Sigmoid colon (tissue), 7 donors: Measurements from ENCODE around the gene PGR. TPM values are rescaled to one million over a fixed set of nuclear protein-coding genes. Genes with fewer than 3 reads are reported as not detected.
"Not testable (repeated sequence)": the region's sequence is repeated elsewhere in the genome, so short reads cannot be mapped to it uniquely, and the experiment has no call there.

ENCODE experiments used
- DNase-seq: peaks from one replicate; pipeline ENCODE4 v3.0.0-alpha.2; 2019
- H3K27ac ChIP-seq, 4 donors: fragments of 200-600 bp; sonication (generic); one replicate each; pipeline ENCODE4 v1.5.1; 2016 to 2019; ENCODE audit warnings: mild to moderate bottlenecking in 1 of 4
- H3K27me3 ChIP-seq, 3 donors: fragments of 200-600 bp; sonication (generic); one replicate each; pipeline ENCODE4 v1.5.1; 2019; ENCODE audit warnings: mild to moderate bottlenecking in 1 of 3
- H3K36me3 ChIP-seq, 4 donors: fragments of 200-600 bp; sonication (generic); one replicate each; pipeline ENCODE4 v1.5.1; 2016 to 2019
- H3K4me1 ChIP-seq, 4 donors: fragments of 200-600 bp; sonication (generic); one replicate each; pipeline ENCODE4 v1.5.1; 2017 to 2019
- H3K4me3 ChIP-seq, 4 donors: fragments of 200-600 bp; sonication (generic); one replicate each; pipeline ENCODE4 v1.5.1; 2017 to 2019; ENCODE audit warnings: mild to moderate bottlenecking in 2 of 4, moderate library complexity in 1 of 4
- H3K9me3 ChIP-seq, 4 donors: fragments of 200-600 bp in 3 of 4; sonication (generic) in 3 of 4; one replicate each; pipeline versions ENCODE4 v1.5.1 to v1.6.1; 2013 to 2019
- EP300 ChIP-seq, 4 donors: sonication (generic); formaldehyde crosslinking; IDR thresholded peaks; one replicate each; pipeline ENCODE4 v1.6.1; 2017; ENCODE audit warnings: antibody characterized with exemption in 4 of 4
- POLR2A ChIP-seq, 2 donors: fragments of 450-650 bp; IDR thresholded peaks; one replicate each; pipeline ENCODE4 v1.6.1; 2016; ENCODE audit warnings: antibody characterized with exemption in 2 of 2, mild to moderate bottlenecking in 2 of 2, moderate library complexity in 2 of 2
- POLR2AphosphoS5 ChIP-seq, 4 donors: sonication (generic); formaldehyde crosslinking; IDR thresholded peaks; one replicate each; pipeline ENCODE4 v1.6.1; 2017; ENCODE audit warnings: antibody characterized with exemption in 4 of 4
- WGBS, 2 donors: extraction: QIAGEN DNeasy Blood & Tissue Kit; methylation state at CpG; one replicate each; pipeline ENCODE4 v1.1.7; 2013; 5-methylcytosine and 5-hydroxymethylcytosine counted together
- intact Hi-C: fragments of 100-400 bp; cut with DNase I; formaldehyde crosslinking; loops from one replicate; pipeline ENCODE4 v1.15.1; 2023
- polyA plus RNA-seq, 3 donors: library from polyadenylated mRNA; stranded (reverse); fragments of 200-250 nt; gene quantifications; one replicate each; pipeline ENCODE4 v1.2.3, GENCODE V29; 2013
- total RNA-seq, 4 donors: library from RNA; depleted of rRNA; stranded (reverse); fragments of >200 nt; gene quantifications; one replicate each; pipeline ENCODE4 v1.1.0, GENCODE V29; 2016
- TF ChIP-seq, protein P1 (sequence below), 4 experiments: fragments of 450-650 bp in 3 of 4; fragments of 200-600 bp in 1 of 4; IDR thresholded peaks; one replicate each; pipeline ENCODE4 v1.5.1; 2016 to 2019; ENCODE audit warnings: antibody characterized with exemption in 4 of 4, mild to moderate bottlenecking in 3 of 4, moderate library complexity in 2 of 4
- donor health status: healthy with polysubstance abuse.
- donor health status: Bipolar disorder and iron deficiency.
- donor health status: healthy.

PGR gene
- total and polyA plus RNA-seq, 7 donors: under 0.01 to 12.2 (median 10.3) TPM

DNA sequence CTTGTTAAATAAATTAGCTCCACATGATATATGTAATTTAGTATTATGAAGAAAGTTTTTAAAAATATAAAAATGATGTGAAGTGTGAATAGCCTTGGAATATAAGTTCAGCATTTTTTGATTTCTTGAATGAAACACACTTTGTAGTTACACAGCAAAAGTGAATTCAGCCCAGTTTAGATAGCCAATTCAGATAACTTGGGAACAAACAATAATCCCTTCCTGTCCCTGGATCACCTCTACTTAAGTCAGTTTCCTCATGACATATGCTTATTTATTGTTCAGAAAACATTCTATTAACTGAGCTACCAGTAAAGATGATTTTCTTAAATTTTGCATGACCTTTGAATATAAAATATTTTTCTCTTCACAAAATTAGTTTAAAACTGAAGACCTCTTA lies 107.4 kb downstream of the PGR start:
- TF ChIP-seq, protein P1, sequence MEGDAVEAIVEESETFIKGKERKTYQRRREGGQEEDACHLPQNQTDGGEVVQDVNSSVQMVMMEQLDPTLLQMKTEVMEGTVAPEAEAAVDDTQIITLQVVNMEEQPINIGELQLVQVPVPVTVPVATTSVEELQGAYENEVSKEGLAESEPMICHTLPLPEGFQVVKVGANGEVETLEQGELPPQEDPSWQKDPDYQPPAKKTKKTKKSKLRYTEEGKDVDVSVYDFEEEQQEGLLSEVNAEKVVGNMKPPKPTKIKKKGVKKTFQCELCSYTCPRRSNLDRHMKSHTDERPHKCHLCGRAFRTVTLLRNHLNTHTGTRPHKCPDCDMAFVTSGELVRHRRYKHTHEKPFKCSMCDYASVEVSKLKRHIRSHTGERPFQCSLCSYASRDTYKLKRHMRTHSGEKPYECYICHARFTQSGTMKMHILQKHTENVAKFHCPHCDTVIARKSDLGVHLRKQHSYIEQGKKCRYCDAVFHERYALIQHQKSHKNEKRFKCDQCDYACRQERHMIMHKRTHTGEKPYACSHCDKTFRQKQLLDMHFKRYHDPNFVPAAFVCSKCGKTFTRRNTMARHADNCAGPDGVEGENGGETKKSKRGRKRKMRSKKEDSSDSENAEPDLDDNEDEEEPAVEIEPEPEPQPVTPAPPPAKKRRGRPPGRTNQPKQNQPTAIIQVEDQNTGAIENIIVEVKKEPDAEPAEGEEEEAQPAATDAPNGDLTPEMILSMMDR (IDR thresholded peaks at IDR 0.05): no peak
- Histone ChIP-seq H3K27ac (no peak overlapping the region), H3K36me3 (no peaks in the 10 kb centered on the region), H3K27me3 (no peaks in the 10 kb centered on the region), H3K4me1 (no peaks in the 10 kb centered on the region), H3K4me3 (no peak overlapping the region), H3K9me3 (no peaks in the 10 kb centered on the region)
- DNase-seq: no peak
- intact Hi-C loops: no loop called here

DNA sequence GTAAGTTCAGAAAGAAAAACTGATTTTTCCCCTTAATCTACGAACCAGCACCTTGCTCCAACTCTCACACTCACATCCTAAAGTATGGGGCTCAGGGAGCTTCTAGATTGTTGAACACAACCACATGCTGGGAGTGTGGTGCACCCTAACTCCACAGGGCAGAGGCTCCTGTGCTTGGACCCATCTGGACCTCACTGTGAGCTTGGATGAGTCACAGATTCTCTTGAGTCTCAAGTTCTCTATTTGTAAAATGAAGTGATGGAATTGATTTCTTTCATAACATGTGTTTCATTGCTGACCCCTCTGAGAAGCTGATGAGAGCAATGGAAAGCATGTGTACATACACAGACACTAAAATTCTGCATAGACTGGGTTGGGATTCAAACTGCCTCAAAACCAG lies 109.7 kb downstream of the PGR start:
- Histone ChIP-seq H3K27me3 (no peaks in the 10 kb centered on the region), H3K9me3 (no peaks in the 10 kb centered on the region), H3K27ac (no peak overlapping the region), H3K4me3 (no peak overlapping the region), H3K4me1 (no peaks in the 10 kb centered on the region), H3K36me3 (no peaks in the 10 kb centered on the region)
- 77 to 87% methylated on average over 1 of the region's 1 CpG for WGBS, 2 donors
- TF ChIP-seq POLR2AphosphoS5 (IDR thresholded peaks at IDR 0.05) (no peak), POLR2A (IDR thresholded peaks at IDR 0.05) (no peak), EP300 (IDR thresholded peaks at IDR 0.05) (no peak)
- TF ChIP-seq, protein P1 (IDR thresholded peaks at IDR 0.05): no peak
- intact Hi-C loops: no loop called here
- no peak for DNase-seq

DNA sequence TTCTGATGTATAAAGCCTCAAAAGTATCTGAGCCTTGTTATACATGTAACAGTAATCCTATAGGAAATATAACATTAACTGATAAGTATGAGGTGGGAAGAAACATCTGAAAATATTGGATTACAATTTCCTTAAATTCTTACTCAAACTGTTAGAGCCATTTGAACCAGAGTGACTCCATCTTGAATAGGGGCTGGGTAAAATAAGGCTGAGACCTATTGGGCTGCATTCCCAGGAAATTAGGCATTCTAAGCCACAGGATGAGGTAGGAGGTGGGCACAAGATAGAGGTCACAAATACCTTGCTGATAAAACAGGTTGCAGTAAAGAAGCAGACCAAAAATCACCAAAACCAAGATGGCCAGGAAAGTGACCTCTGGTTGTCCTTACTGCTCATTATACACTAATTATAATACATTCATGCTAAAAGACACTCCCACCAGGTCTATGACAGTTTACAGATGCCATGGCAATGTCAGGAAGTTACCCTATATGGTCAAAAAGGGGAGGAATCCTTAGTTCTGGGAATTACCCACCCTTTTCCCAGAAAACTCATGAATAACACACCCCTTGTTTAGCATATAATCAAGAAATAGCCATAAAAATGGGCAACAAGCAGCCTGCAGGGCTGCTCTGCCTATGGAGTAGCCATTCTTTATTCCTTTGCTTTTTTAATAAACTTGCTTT lies 114.9 kb downstream of the PGR start:
- Histone ChIP-seq H3K27me3 (no peaks in the 10 kb centered on the region), H3K4me1 (no peaks in the 10 kb centered on the region), H3K9me3 (no peaks in the 10 kb centered on the region), H3K4me3 (no peak overlapping the region), H3K36me3 (no peaks in the 10 kb centered on the region), H3K27ac (no peak overlapping the region)
- TF ChIP-seq POLR2A (IDR thresholded peaks at IDR 0.05) (no peak), POLR2AphosphoS5 (IDR thresholded peaks at IDR 0.05) (no peak), EP300 (IDR thresholded peaks at IDR 0.05) (no peak)
- TF ChIP-seq, protein P1 (IDR thresholded peaks at IDR 0.05): no peak
- intact Hi-C loops: no loop called here
- DNase-seq: no peak

DNA sequence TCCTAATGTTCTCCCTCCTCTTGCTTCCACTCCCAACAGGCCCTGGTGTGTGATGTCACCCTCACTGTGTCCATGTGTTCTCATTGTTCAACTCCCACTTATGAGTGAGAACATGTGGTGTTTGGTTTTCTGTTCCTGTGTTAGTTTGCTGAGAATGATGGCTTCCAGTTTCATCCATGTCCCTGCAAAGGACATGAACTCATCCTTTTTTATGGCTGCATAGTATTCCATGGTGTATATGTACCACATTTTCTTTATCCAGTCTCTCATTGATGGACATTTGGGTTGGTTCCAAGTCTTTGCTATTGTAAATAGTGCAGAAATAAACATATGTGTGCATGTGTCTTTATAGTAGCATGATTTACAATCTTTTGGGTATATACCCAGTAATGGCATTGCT lies 115.9 kb downstream of the PGR start:
- H3K9me3 ChIP-seq, H3K27ac ChIP-seq, H3K27me3 ChIP-seq, H3K4me3 ChIP-seq, H3K36me3 ChIP-seq, DNase-seq, H3K4me1 ChIP-seq, intact Hi-C loops: not testable (repeated sequence)

DNA sequence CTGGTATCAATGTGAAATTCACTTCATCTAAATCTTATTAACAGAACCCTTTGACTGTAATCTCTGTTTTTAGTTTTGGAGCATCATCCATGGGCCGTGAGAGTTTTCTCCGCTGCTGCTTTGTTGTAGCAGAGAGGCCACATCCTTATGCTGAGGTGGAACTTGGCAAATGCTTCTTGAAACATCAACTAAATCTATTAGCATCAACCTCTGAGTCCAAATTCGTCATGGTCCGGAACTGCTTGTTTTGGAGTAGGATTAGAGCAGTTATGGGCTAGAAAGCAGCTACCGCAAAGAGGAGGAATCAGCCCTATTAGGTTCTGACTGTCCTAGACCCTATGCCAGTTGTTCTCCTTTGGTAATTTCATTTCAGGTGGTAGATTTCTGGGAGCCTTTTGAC lies 117.7 kb downstream of the PGR start:
- intact Hi-C loops: no loop called here
- no peak overlapping the region for H3K4me3 ChIP-seq
- no peaks in the 10 kb centered on the region for H3K27me3 ChIP-seq
- no peaks in the 10 kb centered on the region for H3K36me3 ChIP-seq
- TF ChIP-seq POLR2A (IDR thresholded peaks at IDR 0.05) (no peak), EP300 (IDR thresholded peaks at IDR 0.05) (no peak), POLR2AphosphoS5 (IDR thresholded peaks at IDR 0.05) (no peak)
- TF ChIP-seq, protein P1 (IDR thresholded peaks at IDR 0.05): no peak
- H3K9me3 ChIP-seq: no peaks in the 10 kb centered on the region
- no peaks in the 10 kb centered on the region for H3K4me1 ChIP-seq
- no peak overlapping the region for H3K27ac ChIP-seq
- 89 to 90% methylated on average over 5 of the region's 5 CpGs for WGBS, 2 donors
- no peak for DNase-seq
